Chondrocyte (in vitro differentiated cells): ENCODE measurements around the gene ZNF561. TPM values are rescaled to one million over a fixed set of nuclear protein-coding genes. Genes with fewer than 3 reads are reported as not detected.

Experiments
- DNase-seq: peaks from one replicate; pipeline ENCODE4 v3.0.0; 2021; ENCODE audit warnings: mixed read lengths, low spot score
- H3K27ac Mint-ChIP-seq: one replicate; pipeline ENCODE4 v1.8.0; 2021; ENCODE audit warnings: mild to moderate bottlenecking, moderate library complexity, mixed read lengths; ENCODE audit not compliant: unreplicated experiment
- H3K27me3 Mint-ChIP-seq: 2 replicates; pipeline ENCODE4 v1.8.0; 2021; ENCODE audit warnings: low read depth, mixed read lengths
- H3K36me3 Mint-ChIP-seq: 2 replicates; pipeline ENCODE4 v1.8.0; 2021; ENCODE audit warnings: low read depth, mixed read lengths
- H3K4me1 Mint-ChIP-seq: 2 replicates; pipeline ENCODE4 v1.8.0; 2021; ENCODE audit warnings: low read depth, mild to moderate bottlenecking, mixed read lengths
- H3K4me3 Mint-ChIP-seq: one replicate; pipeline ENCODE4 v1.8.0; 2021; ENCODE audit warnings: mild to moderate bottlenecking, moderate library complexity, mixed read lengths; ENCODE audit not compliant: unreplicated experiment
- H3K9me3 Mint-ChIP-seq: 2 replicates; pipeline ENCODE4 v1.8.0; 2021; ENCODE audit warnings: low read depth, mixed read lengths
- CTCF ChIP-seq: fragments of 200-600 bp; sonication (generic); IDR thresholded peaks from 2 replicates; pipeline ENCODE4 v1.5.0; 2021; ENCODE audit warnings: antibody characterized with exemption, mild to moderate bottlenecking, moderate library complexity
- total RNA-seq: library from RNA; stranded (reverse); gene quantifications from 3 replicates; pipeline ENCODE4 v1.2.1, GENCODE V29; 2021

Gene ZNF561
- total RNA-seq, 1 donor from 2014 or later, result 51.3 TPM

- Mint-ChIP-seq H3K27me3 (no peaks in the 10 kb centered on the region), H3K36me3 (peaks cover 45% of the 10 kb centered on the region), H3K4me1 (no peaks in the 10 kb centered on the region), H3K27ac (no peak overlapping the region), H3K4me3 (no peak overlapping the region), H3K9me3 (peaks cover 25% of the 10 kb centered on the region)
- TF ChIP-seq CTCF, result no peak
- DNase-seq, result no peak
Measured at GRCh38 chr19:9650345-9650744, 29.3 kb upstream of the ZNF561 start.

GRCh38 chr19:9645472-9645871 lies 24.4 kb upstream of the ZNF561 start:
- TF ChIP-seq CTCF, result peak; percentile 13
- H3K9me3 Mint-ChIP-seq, result peaks cover 9% of the 10 kb centered on the region
- DNase-seq, result no peak
- no peaks in the 10 kb centered on the region for H3K27me3 Mint-ChIP-seq
- no peak overlapping the region for H3K27ac Mint-ChIP-seq
- H3K4me3 Mint-ChIP-seq, result no peak overlapping the region
- no peaks in the 10 kb centered on the region for H3K4me1 Mint-ChIP-seq
- peaks cover 28% of the 10 kb centered on the region for H3K36me3 Mint-ChIP-seq

GRCh38 chr19:9644472-9644871 lies 23.4 kb upstream of the ZNF561 start:
- H3K36me3 Mint-ChIP-seq, result peaks cover 21% of the 10 kb centered on the region
- no peak for DNase-seq
- no peak for TF ChIP-seq CTCF
- peaks cover 9% of the 10 kb centered on the region for H3K9me3 Mint-ChIP-seq
- H3K27ac Mint-ChIP-seq, result no peak overlapping the region
- no peaks in the 10 kb centered on the region for H3K27me3 Mint-ChIP-seq
- no peak overlapping the region for H3K4me3 Mint-ChIP-seq
- H3K4me1 Mint-ChIP-seq, result no peaks in the 10 kb centered on the region

- Mint-ChIP-seq H3K4me3 (no peak overlapping the region), H3K4me1 (no peaks in the 10 kb centered on the region), H3K9me3 (peaks cover 9% of the 10 kb centered on the region), H3K27me3 (no peaks in the 10 kb centered on the region), H3K36me3 (peaks cover 18% of the 10 kb centered on the region), H3K27ac (no peak overlapping the region)
- no peak for TF ChIP-seq CTCF
- DNase-seq, result no peak
Measured at GRCh38 chr19:9641810-9642209, 20.8 kb upstream of the ZNF561 start.

GRCh38 chr19:9640956-9641355 lies 19.9 kb upstream of the ZNF561 start:
- no peaks in the 10 kb centered on the region for H3K27me3 Mint-ChIP-seq
- DNase-seq, result no peak
- no peak overlapping the region for H3K4me3 Mint-ChIP-seq
- TF ChIP-seq CTCF, result no peak
- peaks cover 9% of the 10 kb centered on the region for H3K9me3 Mint-ChIP-seq
- H3K27ac Mint-ChIP-seq, result no peak overlapping the region
- peaks cover 15% of the 10 kb centered on the region for H3K36me3 Mint-ChIP-seq
- H3K4me1 Mint-ChIP-seq, result no peaks in the 10 kb centered on the region
